Measurements from ENCODE around the gene ACAP3.

DNA sequence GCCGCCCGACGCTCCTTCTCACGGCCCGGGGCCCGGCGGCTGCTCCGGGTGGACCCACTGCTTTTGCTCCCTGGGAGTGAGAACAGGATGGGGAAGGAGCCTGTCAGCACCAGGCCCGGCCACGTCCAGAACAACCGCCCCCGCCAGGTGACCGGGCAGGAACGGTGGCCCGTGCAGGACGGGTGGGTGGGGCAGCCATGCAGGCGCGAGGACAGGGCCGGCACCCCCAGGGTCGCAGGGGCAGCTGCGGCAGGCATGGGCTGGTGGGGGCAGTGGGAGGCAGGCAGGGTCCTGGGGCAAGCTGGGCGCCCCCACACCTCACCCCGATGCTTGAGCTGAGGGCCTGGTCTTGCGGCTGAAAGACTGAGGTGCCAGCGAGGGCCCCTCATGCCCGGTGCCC is 28.7 kb upstream of the ACAP3 start:
- TF ChIP-seq, protein P1, sequence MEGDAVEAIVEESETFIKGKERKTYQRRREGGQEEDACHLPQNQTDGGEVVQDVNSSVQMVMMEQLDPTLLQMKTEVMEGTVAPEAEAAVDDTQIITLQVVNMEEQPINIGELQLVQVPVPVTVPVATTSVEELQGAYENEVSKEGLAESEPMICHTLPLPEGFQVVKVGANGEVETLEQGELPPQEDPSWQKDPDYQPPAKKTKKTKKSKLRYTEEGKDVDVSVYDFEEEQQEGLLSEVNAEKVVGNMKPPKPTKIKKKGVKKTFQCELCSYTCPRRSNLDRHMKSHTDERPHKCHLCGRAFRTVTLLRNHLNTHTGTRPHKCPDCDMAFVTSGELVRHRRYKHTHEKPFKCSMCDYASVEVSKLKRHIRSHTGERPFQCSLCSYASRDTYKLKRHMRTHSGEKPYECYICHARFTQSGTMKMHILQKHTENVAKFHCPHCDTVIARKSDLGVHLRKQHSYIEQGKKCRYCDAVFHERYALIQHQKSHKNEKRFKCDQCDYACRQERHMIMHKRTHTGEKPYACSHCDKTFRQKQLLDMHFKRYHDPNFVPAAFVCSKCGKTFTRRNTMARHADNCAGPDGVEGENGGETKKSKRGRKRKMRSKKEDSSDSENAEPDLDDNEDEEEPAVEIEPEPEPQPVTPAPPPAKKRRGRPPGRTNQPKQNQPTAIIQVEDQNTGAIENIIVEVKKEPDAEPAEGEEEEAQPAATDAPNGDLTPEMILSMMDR (conservative IDR thresholded peaks at IDR 0.05; ENCODE audit: low read length): no peak
- no peak for TF ChIP-seq EZH2phosphoT487 (IDR thresholded peaks at IDR 0.05; ENCODE audit: borderline replicate concordance)

Measured in Loucy (cell line).